Activated CD4-positive, alpha-beta T cell treated with anti-CD3 and anti-CD28 coated beads, Interleukin-2, amount 10 ng/mL, durations not matched to agents 7 days and 5 days (primary cell): Measurements from ENCODE around the gene SIPA1L2. TPM values are rescaled to one million over a fixed set of nuclear protein-coding genes. Genes with fewer than 3 reads are reported as not detected.

Source experiments
- CTCF ChIA-PET: fragments of 350-600 bp; sonication (Branson Sonifier 250); formaldehyde crosslinking; loops from one replicate; lab custom pipeline; 2021; ENCODE audit warnings: antibody characterized with exemption; lab: Charles Lee
- POLR2A ChIA-PET: fragments of 350-600 bp; sonication (Branson Sonifier 250); formaldehyde crosslinking; loops from one replicate; lab custom pipeline; 2021; ENCODE audit warnings: antibody characterized with exemption; lab: Charles Lee
- DNase-seq: peaks from one replicate; pipeline ENCODE4 v3.0.0-alpha.2; 2020
- H3K27ac Mint-ChIP-seq: one replicate; pipeline ENCODE4 v1.8.0; 2021; ENCODE audit warnings: mild to moderate bottlenecking, moderate library complexity, mixed read lengths
- H3K27me3 Mint-ChIP-seq: one replicate; pipeline ENCODE4 v1.8.0; 2021; ENCODE audit warnings: mixed read lengths
- H3K36me3 Mint-ChIP-seq: one replicate; pipeline ENCODE4 v1.8.0; 2021; ENCODE audit warnings: low read depth, mixed read lengths
- H3K4me1 Mint-ChIP-seq: one replicate; pipeline ENCODE4 v1.8.0; 2021; ENCODE audit warnings: mixed read lengths
- H3K4me3 Mint-ChIP-seq: one replicate; pipeline ENCODE4 v1.8.0; 2021; ENCODE audit warnings: mild to moderate bottlenecking, moderate library complexity, mixed read lengths
- H3K9me3 Mint-ChIP-seq: one replicate; pipeline ENCODE4 v1.8.0; 2021; ENCODE audit warnings: mixed read lengths
- total RNA-seq, 2 experiments: library from RNA; stranded (reverse); gene quantifications; one replicate each; pipeline ENCODE4 v1.2.3, GENCODE V29; 2021

The SIPA1L2 gene
- total RNA-seq, 2 experiments from 2014 or later = 0.62 to 0.77 TPM

DNA sequence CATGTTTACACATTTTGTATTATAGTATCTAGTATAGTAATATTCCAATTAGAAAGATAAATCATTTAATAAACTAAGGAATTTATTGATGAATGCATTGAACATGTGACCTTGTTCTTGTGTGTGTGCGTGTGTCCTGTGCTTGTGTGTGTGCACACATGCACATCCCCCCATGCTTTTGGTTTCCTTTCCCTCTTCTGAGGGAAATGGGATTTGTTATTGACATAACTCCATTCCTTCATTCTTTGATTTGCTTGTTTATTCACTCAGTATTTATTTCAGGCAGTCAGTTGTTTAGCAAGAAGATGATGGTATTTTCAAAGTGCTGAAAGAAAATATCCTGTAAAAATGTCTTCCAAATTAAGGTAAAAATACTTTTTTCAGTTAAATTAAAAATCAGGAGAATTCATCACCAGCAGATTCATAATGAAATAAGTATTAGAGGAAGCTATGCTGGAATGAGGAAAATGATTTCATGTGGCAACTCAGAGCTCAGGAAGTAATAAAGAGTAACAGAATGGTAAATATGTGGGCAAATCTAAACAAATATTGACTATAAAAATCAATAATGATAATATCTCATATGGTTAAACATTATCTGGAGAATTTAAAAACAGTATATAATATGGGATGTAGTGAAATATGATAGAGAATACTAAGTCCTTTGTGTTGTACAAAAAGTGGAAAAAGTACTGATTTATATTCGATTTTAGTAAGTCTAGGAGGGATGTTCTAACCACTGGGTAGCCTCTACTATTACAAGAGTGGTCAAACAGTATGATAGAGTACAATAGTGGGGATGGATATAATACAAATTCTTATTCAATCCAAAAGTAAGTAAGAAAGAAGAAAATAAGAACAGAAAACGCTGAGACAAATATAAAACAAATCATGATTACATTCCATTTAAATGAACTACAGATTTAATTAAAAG, 35.2 kb upstream of the SIPA1L2 start:
- no peak overlapping the region for H3K4me3 Mint-ChIP-seq
- DNase-seq = no peak
- no peak overlapping the region for H3K27ac Mint-ChIP-seq
- peaks cover 10% of the 10 kb centered on the region for H3K4me1 Mint-ChIP-seq
- peaks cover 9% of the 10 kb centered on the region for H3K27me3 Mint-ChIP-seq
- POLR2A ChIA-PET = no interaction called here
- no peaks in the 10 kb centered on the region for H3K9me3 Mint-ChIP-seq
- CTCF ChIA-PET = no interaction called here
- no peaks in the 10 kb centered on the region for H3K36me3 Mint-ChIP-seq

DNA sequence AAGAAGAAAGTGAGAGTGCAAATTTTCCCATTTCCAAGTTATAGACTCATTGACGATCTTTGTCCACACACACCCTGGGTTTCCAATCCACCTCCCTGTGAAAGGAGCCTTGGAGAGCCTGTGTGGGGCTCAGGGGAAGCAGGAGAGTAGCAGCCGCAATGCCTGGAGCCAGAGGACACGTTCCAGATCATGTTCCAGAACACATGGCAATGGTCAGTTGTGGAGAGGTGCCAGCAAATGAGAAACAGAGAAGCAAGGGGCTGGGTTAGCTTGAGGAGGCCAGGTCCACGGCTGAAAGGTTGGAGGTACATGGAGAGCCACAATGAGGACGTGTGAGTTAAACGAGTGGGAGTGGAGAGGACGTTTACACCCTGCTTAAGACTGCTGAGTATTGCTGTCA, 33.0 kb upstream of the SIPA1L2 start:
- ChIA-PET CTCF (no interaction called here), POLR2A (no interaction called here)
- H3K27me3 Mint-ChIP-seq = peaks cover 10% of the 10 kb centered on the region
- no peaks in the 10 kb centered on the region for H3K36me3 Mint-ChIP-seq
- H3K4me1 Mint-ChIP-seq = peaks cover 10% of the 10 kb centered on the region
- no peaks in the 10 kb centered on the region for H3K9me3 Mint-ChIP-seq
- H3K4me3 Mint-ChIP-seq = no peak overlapping the region
- no peak for DNase-seq
- no peak overlapping the region for H3K27ac Mint-ChIP-seq

- ChIA-PET CTCF (no interaction called here), POLR2A (no interaction called here)
- H3K27me3 Mint-ChIP-seq = peaks cover 21% of the 10 kb centered on the region
- no peak for DNase-seq
- no peaks in the 10 kb centered on the region for H3K36me3 Mint-ChIP-seq
- H3K4me3 Mint-ChIP-seq = no peak overlapping the region
- no peaks in the 10 kb centered on the region for H3K9me3 Mint-ChIP-seq
- peaks cover 8% of the 10 kb centered on the region for H3K4me1 Mint-ChIP-seq
- H3K27ac Mint-ChIP-seq = no peak overlapping the region
These were observed 28.5 kb upstream of the SIPA1L2 start for GRCh38 chr1:232658386-232658785.

GRCh38 chr1:232657426-232658005, 27.6 kb upstream of the SIPA1L2 start:
- no peak for DNase-seq
- Mint-ChIP-seq H3K9me3 (no peaks in the 10 kb centered on the region), H3K4me3 (no peak overlapping the region), H3K27ac (no peak overlapping the region), H3K36me3 (no peaks in the 10 kb centered on the region), H3K4me1 (peaks cover 8% of the 10 kb centered on the region), H3K27me3 (peaks cover 21% of the 10 kb centered on the region)
- ChIA-PET CTCF (no interaction called here), POLR2A (no interaction called here)

GRCh38 chr1:232655746-232656085, 25.8 kb upstream of the SIPA1L2 start:
- Mint-ChIP-seq H3K9me3 (no peaks in the 10 kb centered on the region), H3K36me3 (no peaks in the 10 kb centered on the region), H3K27ac (no peak overlapping the region), H3K4me3 (no peak overlapping the region), H3K4me1 (peaks cover 8% of the 10 kb centered on the region), H3K27me3 (peaks cover 20% of the 10 kb centered on the region)
- DNase-seq = no peak
- POLR2A ChIA-PET = no interaction called here
- CTCF ChIA-PET = interaction anchor here (0.6 to 0.8 kb wide), 2 partner anchors 30 to 913 kb away, joined by 4 to 8 read pairs; no protein-coding TSS in a partner anchor

DNA sequence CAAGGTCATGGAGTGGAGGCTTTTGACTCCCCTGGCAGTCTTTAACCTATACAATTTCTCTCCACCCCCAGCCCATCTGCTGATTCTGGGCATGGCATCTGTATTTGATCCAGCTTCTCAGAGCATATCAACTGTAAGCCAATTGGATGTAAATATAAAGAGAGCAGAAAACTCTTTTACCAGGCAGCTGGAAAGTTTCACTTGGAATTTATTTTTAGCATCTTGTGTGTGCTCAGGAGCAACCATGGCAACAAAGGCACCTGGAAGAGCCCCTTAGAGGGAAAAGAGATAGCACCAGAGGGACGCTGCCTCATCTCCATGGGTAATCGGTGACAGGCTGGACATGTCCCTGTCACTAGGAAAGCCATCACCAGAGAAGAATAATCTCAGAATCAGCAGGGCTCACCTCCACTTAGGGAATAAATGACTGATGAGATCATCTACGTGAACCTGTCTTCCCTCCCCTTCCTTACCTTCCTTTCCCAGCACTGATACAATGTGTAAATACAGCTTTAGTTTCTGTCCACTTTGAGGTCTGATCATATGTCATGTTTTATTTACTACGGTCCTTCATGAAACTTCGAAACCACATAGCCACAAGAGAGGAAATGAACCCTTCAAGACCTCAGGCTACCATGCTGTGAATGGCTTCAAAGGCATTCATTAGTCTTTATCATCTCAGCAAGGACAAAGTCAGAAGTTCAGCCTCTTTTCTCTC, 25.3 kb upstream of the SIPA1L2 start:
- peaks cover 17% of the 10 kb centered on the region for H3K27me3 Mint-ChIP-seq

DNA sequence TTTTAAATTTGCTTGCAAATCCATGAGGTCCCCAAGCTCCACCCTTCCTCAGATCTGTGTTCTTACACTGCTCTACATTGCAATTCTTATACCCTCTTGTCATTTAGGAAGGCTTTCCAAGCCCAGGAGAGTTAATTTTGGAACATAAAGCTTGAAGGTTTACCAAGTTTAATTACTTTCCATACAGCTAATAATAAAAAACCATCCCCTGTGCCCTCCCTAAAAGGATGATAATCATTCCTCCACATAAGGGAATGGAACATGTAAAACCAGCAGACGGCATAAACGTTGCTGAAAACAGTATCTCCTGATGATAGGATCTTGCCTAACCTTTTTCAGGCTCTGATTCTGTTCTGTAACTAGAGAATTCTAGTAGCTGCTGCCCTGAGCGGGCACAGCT, 23.9 kb upstream of the SIPA1L2 start:
- CTCF ChIA-PET = interaction anchor here (1.5 kb wide), 1 partner anchor 38 kb away, joined by 3 read pairs; no protein-coding TSS in a partner anchor
- Mint-ChIP-seq H3K9me3 (no peaks in the 10 kb centered on the region), H3K4me3 (no peak overlapping the region), H3K27me3 (peaks cover 17% of the 10 kb centered on the region), H3K27ac (no peak overlapping the region), H3K4me1 (peaks cover 8% of the 10 kb centered on the region), H3K36me3 (no peaks in the 10 kb centered on the region)
- no peak for DNase-seq
- POLR2A ChIA-PET = no interaction called here

More for the DNA sequence above, 25.3 kb upstream of the SIPA1L2 start:
- Mint-ChIP-seq H3K4me1 (peaks cover 8% of the 10 kb centered on the region), H3K4me3 (no peak overlapping the region), H3K9me3 (no peaks in the 10 kb centered on the region), H3K36me3 (no peaks in the 10 kb centered on the region), H3K27ac (no peak overlapping the region)
- CTCF ChIA-PET = interaction anchor here (0.6 to 0.8 kb wide), 2 partner anchors 29 to 913 kb away, joined by 4 to 8 read pairs; no protein-coding TSS in a partner anchor
- DNase-seq = no peak
- POLR2A ChIA-PET = no interaction called here

DNA sequence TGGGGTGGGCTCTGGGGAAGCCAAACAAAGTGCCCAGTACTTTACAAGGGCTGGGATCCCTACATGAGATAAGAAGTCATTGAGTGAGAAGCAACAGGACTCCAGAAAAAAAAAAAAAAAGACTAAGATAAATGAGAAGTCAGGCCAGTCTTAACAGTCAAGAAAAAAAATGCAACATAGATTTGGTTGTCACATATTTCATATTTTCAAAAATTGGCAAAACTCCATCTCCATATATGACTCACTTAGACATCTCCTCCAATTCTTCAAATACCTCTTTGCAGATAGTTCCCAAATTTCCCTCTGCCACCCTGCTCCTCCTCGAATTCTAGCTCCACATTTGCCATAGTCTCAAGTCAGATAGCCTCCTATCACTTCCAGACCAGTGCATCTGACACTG, 20.9 kb upstream of the SIPA1L2 start:
- CTCF ChIA-PET = no interaction called here

DNA sequence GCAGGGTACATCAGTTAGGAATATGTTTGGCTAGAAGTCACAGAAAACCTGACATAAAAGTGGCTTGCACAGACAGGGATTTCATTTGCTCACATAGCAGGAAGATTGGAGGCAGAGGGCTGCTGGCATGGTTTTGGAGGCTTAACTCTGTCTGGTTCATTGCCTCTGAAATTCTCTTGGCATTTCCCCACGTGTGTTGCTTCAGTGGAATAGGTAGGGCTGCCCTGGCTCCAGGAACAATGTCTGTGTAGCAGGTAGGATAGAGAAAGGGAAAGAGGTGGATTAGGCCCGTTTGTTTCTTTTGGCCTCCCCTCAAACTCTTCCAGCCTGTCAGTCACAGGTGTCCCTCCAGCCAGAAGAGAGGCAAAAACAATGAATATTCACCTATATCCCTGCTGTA, 20.5 kb upstream of the SIPA1L2 start:
- no peak overlapping the region for H3K4me3 Mint-ChIP-seq
- H3K27ac Mint-ChIP-seq = no peak overlapping the region
- CTCF ChIA-PET = no interaction called here
- H3K36me3 Mint-ChIP-seq = no peaks in the 10 kb centered on the region
- POLR2A ChIA-PET = no interaction called here
- no peaks in the 10 kb centered on the region for H3K9me3 Mint-ChIP-seq
- no peak for DNase-seq
- peaks cover 10% of the 10 kb centered on the region for H3K27me3 Mint-ChIP-seq
- H3K4me1 Mint-ChIP-seq = peaks cover 3% of the 10 kb centered on the region

More for the DNA sequence above, 20.9 kb upstream of the SIPA1L2 start:
- no peak overlapping the region for H3K4me3 Mint-ChIP-seq
- H3K27me3 Mint-ChIP-seq = peaks cover 10% of the 10 kb centered on the region
- no peaks in the 10 kb centered on the region for H3K9me3 Mint-ChIP-seq
- no peak for DNase-seq
- H3K4me1 Mint-ChIP-seq = peaks cover 7% of the 10 kb centered on the region
- no peak overlapping the region for H3K27ac Mint-ChIP-seq
- H3K36me3 Mint-ChIP-seq = no peaks in the 10 kb centered on the region
- POLR2A ChIA-PET = no interaction called here

DNA sequence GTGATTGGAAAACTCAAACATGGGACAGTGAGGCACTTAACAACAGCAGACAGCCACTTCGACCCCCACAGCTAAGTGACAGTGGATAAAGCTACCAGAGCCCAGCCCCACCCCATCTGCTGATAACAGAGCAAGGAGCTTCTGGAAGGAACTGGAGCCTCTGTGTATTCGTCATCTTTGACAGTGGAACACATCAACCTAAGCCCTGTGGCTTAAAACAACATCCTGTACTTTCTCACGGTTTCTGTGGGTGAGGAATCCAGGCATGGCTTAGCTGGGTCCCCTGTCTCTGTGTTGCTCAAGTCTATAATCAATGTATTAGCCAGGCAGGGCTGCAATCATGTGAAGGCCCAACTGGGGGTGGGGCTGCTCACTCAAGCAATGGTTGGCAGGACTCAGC, 18.4 kb upstream of the SIPA1L2 start:
- no peaks in the 10 kb centered on the region for H3K9me3 Mint-ChIP-seq
- no peaks in the 10 kb centered on the region for H3K4me1 Mint-ChIP-seq
- no peak overlapping the region for H3K4me3 Mint-ChIP-seq
- ChIA-PET POLR2A (no interaction called here), CTCF (interaction anchor here (1.7 kb wide), 1 partner anchor 20 kb away, joined by 4 read pairs; no protein-coding TSS in a partner anchor)
- no peak overlapping the region for H3K27ac Mint-ChIP-seq
- DNase-seq = no peak
- no peaks in the 10 kb centered on the region for H3K36me3 Mint-ChIP-seq
- H3K27me3 Mint-ChIP-seq = peaks cover 5% of the 10 kb centered on the region

DNA sequence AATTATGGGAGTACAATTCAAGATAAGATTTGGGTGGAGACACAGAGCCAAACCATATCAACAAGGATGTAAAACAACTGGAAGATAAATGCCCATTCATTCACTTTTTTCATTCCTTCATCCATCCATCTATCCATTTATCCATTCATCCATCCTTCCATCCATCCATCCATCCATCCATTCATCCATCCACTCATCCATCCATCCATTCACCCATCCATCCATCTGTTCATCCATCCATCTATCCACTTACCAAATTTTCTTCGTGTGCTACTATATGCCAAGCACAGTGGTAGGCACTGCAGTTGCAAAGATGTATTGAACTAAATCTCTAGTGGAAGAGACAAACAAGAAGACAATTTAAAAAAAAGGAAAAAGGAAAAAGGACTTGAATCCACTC, 14.3 kb upstream of the SIPA1L2 start:
- Mint-ChIP-seq H3K27me3 (peaks cover 3% of the 10 kb centered on the region), H3K9me3 (no peaks in the 10 kb centered on the region), H3K4me3 (no peak overlapping the region), H3K36me3 (no peaks in the 10 kb centered on the region), H3K4me1 (no peaks in the 10 kb centered on the region), H3K27ac (no peak overlapping the region)
- CTCF ChIA-PET = no interaction called here
- POLR2A ChIA-PET = no interaction called here
- DNase-seq = no peak

GRCh38 chr1:232643251-232643650, 13.3 kb upstream of the SIPA1L2 start:
- Mint-ChIP-seq H3K27ac (no peak overlapping the region), H3K27me3 (peaks cover 3% of the 10 kb centered on the region), H3K4me1 (no peaks in the 10 kb centered on the region), H3K9me3 (no peaks in the 10 kb centered on the region), H3K4me3 (no peak overlapping the region), H3K36me3 (no peaks in the 10 kb centered on the region)
- DNase-seq = no peak
- ChIA-PET CTCF (no interaction called here), POLR2A (no interaction called here)

DNA sequence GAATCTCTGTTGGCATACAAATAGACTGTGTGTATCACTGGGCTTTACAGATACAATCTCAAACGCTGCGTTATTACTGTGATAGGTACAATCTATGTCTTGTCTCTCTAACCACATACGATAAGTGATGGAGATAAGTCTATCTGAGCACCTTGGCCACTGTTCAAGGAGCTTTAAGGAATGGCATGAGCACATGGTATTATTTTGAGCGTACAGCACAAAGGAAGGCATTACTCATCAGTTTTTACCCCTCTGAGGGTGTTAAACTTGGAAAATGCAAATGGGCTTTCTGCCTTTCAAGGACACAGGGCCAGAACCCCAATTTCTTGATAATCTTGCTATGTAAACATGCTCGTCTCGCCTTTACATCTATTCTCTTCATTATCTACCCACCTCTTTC, 11.6 kb upstream of the SIPA1L2 start:
- POLR2A ChIA-PET = no interaction called here
- CTCF ChIA-PET = no interaction called here
- H3K27me3 Mint-ChIP-seq = peaks cover 3% of the 10 kb centered on the region
- no peak for DNase-seq
- H3K4me3 Mint-ChIP-seq = no peak overlapping the region
- H3K36me3 Mint-ChIP-seq = no peaks in the 10 kb centered on the region
- H3K9me3 Mint-ChIP-seq = no peaks in the 10 kb centered on the region
- no peak overlapping the region for H3K27ac Mint-ChIP-seq
- H3K4me1 Mint-ChIP-seq = no peaks in the 10 kb centered on the region
